ENCODE results near the gene CLVS2. TPM values are rescaled to one million over a fixed set of nuclear protein-coding genes. Genes with fewer than 3 reads are reported as not detected.

Gene CLVS2
- total and polyA plus RNA-seq, 2 donors (not counting 1 experiment from before 2014, with no cell fraction given), result under 0.01 TPM; not detected in 1

- no peaks in the 10 kb centered on the region for H3K36me3 ChIP-seq (ENCODE audit: control insufficient read depth, insufficient read depth, low read length)
- H3K27me3 ChIP-seq (ENCODE audit: control insufficient read depth, insufficient read depth, low read length), result no peaks in the 10 kb centered on the region
- no peaks in the 10 kb centered on the region for H3K79me2 ChIP-seq (ENCODE audit: control insufficient read depth, insufficient read depth, low read length)
- no peaks in the 10 kb centered on the region for H3K9me3 ChIP-seq (ENCODE audit: control insufficient read depth, insufficient read depth, low read depth, low read length)
- no peak overlapping the region for H3K27ac ChIP-seq (ENCODE audit: insufficient read depth, low read length)
- H3K4me3 ChIP-seq (replicated peaks in 1 of 4; ENCODE audit: control extremely low read depth in 1 of 4, insufficient read depth in 1 of 4, low read depth in 3 of 4, low read length in 4 of 4), result no peak overlapping the region
- no peak overlapping the region for H2AFZ ChIP-seq (ENCODE audit: low read length)
- TF ChIP-seq EZH2 (IDR thresholded peaks at IDR 0.05; ENCODE audit: low read length, missing control alignments) (no peak), CTCF (conservative IDR thresholded peaks at IDR 0.05 in 1 of 2, IDR thresholded peaks at IDR 0.05 in 1 of 2; ENCODE audit: low read depth in 1 of 2, low read length in 2 of 2) (no peak)
- DNase-seq (ENCODE audit: low read depth in 2 of 2), result no peak
- H3K9ac ChIP-seq (ENCODE audit: insufficient read depth, low read length), result no peak overlapping the region
- H3K4me1 ChIP-seq (ENCODE audit: control insufficient read depth, extremely low read depth, insufficient read depth, low read length), result no peaks in the 10 kb centered on the region
- no peaks in the 10 kb centered on the region for H4K20me1 ChIP-seq (ENCODE audit: control insufficient read depth, extremely low read depth, insufficient read depth, low read length)
- no peak overlapping the region for H3K4me2 ChIP-seq (ENCODE audit: extremely low read depth, insufficient read depth, low read length)
Observed at GRCh38 chr6:123027408-123027807, 31.4 kb downstream of the CLVS2 start.

DNA sequence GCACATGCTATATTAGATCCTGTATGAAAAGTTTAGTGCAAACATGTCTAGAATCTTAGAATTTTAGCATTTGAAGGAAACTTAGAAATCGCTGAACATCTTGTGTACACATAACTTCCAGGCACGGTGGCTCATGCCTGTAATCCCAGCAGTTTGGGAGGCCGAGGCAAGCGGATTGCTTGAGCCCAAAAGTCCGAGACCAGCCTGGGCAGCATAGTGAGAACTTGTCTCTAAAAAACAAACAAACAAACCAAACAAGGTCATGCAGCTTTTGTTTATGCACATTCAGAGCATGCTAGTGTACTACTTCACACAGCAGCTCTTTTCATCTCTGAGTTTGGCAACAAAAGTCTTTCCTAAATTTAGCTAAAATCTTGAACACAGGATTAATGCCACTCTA, 32.2 kb downstream of the CLVS2 start:
- no peaks in the 10 kb centered on the region for H3K4me1 ChIP-seq (ENCODE audit: control insufficient read depth, extremely low read depth, insufficient read depth, low read length)
- no peaks in the 10 kb centered on the region for H3K27me3 ChIP-seq (ENCODE audit: control insufficient read depth, insufficient read depth, low read length)
- H3K4me3 ChIP-seq (replicated peaks in 1 of 4; ENCODE audit: control extremely low read depth in 1 of 4, insufficient read depth in 1 of 4, low read depth in 3 of 4, low read length in 4 of 4), result no peak overlapping the region
- no peak overlapping the region for H2AFZ ChIP-seq (ENCODE audit: low read length)
- H4K20me1 ChIP-seq (ENCODE audit: control insufficient read depth, extremely low read depth, insufficient read depth, low read length), result no peaks in the 10 kb centered on the region
- no peak overlapping the region for H3K9ac ChIP-seq (ENCODE audit: insufficient read depth, low read length)
- DNase-seq (ENCODE audit: low read depth in 2 of 2), result no peak
- TF ChIP-seq CTCF (conservative IDR thresholded peaks at IDR 0.05 in 1 of 2, IDR thresholded peaks at IDR 0.05 in 1 of 2; ENCODE audit: low read depth in 1 of 2, low read length in 2 of 2) (no peak), EZH2 (IDR thresholded peaks at IDR 0.05; ENCODE audit: low read length, missing control alignments) (no peak)
- no peaks in the 10 kb centered on the region for H3K36me3 ChIP-seq (ENCODE audit: control insufficient read depth, insufficient read depth, low read length)
- H3K4me2 ChIP-seq (ENCODE audit: extremely low read depth, insufficient read depth, low read length), result no peak overlapping the region
- H3K9me3 ChIP-seq (ENCODE audit: control insufficient read depth, insufficient read depth, low read depth, low read length), result no peaks in the 10 kb centered on the region
- H3K79me2 ChIP-seq (ENCODE audit: control insufficient read depth, insufficient read depth, low read length), result no peaks in the 10 kb centered on the region
- no peak overlapping the region for H3K27ac ChIP-seq (ENCODE audit: insufficient read depth, low read length)

- H3K9me3 ChIP-seq (ENCODE audit: control insufficient read depth, insufficient read depth, low read depth, low read length), result no peaks in the 10 kb centered on the region
- H3K9ac ChIP-seq (ENCODE audit: insufficient read depth, low read length), result no peak overlapping the region
- no peaks in the 10 kb centered on the region for H3K36me3 ChIP-seq (ENCODE audit: control insufficient read depth, insufficient read depth, low read length)
- H4K20me1 ChIP-seq (ENCODE audit: control insufficient read depth, extremely low read depth, insufficient read depth, low read length), result no peaks in the 10 kb centered on the region
- H3K27me3 ChIP-seq (ENCODE audit: control insufficient read depth, insufficient read depth, low read length), result no peaks in the 10 kb centered on the region
- no peak overlapping the region for H3K4me3 ChIP-seq (replicated peaks in 1 of 4; ENCODE audit: control extremely low read depth in 1 of 4, insufficient read depth in 1 of 4, low read depth in 3 of 4, low read length in 4 of 4)
- H2AFZ ChIP-seq (ENCODE audit: low read length), result no peak overlapping the region
- no peak overlapping the region for H3K4me2 ChIP-seq (ENCODE audit: extremely low read depth, insufficient read depth, low read length)
- H3K79me2 ChIP-seq (ENCODE audit: control insufficient read depth, insufficient read depth, low read length), result no peaks in the 10 kb centered on the region
- no peak for DNase-seq (ENCODE audit: low read depth in 2 of 2)
- H3K4me1 ChIP-seq (ENCODE audit: control insufficient read depth, extremely low read depth, insufficient read depth, low read length), result no peaks in the 10 kb centered on the region
- no peak for TF ChIP-seq EZH2 (IDR thresholded peaks at IDR 0.05; ENCODE audit: low read length, missing control alignments)
- no peak for TF ChIP-seq CTCF (conservative IDR thresholded peaks at IDR 0.05 in 1 of 2, IDR thresholded peaks at IDR 0.05 in 1 of 2; ENCODE audit: low read depth in 1 of 2, low read length in 2 of 2)
- H3K27ac ChIP-seq (ENCODE audit: insufficient read depth, low read length), result no peak overlapping the region
Observed at GRCh38 chr6:123030282-123030681, 34.2 kb downstream of the CLVS2 start.
